H9 (cell line): ENCODE measurements around the gene LZTR1. TPM values are rescaled to one million over a fixed set of nuclear protein-coding genes. Genes with fewer than 3 reads are reported as not detected.

Experiments
- DNase-seq: peaks from one replicate; pipeline ENCODE4 v3.0.0-alpha.2; 2017
- H2AFZ ChIP-seq: one replicate; pipeline ENCODE4 v1.6.1; 2013; ENCODE audit warnings: mild to moderate bottlenecking, low read length, control low read depth, moderate library complexity
- H2AK5ac ChIP-seq: 2 replicates; pipeline ENCODE4 v1.6.1; 2013; ENCODE audit warnings: low read length, control low read depth, mixed read lengths; ENCODE audit not compliant: insufficient read length
- H2BK120ac ChIP-seq: one replicate; pipeline ENCODE4 v1.6.1; 2013; ENCODE audit warnings: low read depth, mild to moderate bottlenecking, low read length, control low read depth, inconsistent platforms; ENCODE audit not compliant: poor library complexity, severe bottlenecking
- H2BK12ac ChIP-seq: 2 replicates; pipeline ENCODE4 v1.6.1; 2013; ENCODE audit warnings: low read length, control low read depth, mixed read lengths, low read depth; ENCODE audit not compliant: insufficient read length
- H2BK15ac ChIP-seq: 2 replicates; pipeline ENCODE4 v1.6.1; 2013; ENCODE audit warnings: low read depth, low read length, control low read depth
- H2BK20ac ChIP-seq: one replicate; pipeline ENCODE4 v1.6.1; 2013; ENCODE audit warnings: low read depth, mild to moderate bottlenecking, low read length, control low read depth, inconsistent platforms; ENCODE audit not compliant: poor library complexity, severe bottlenecking
- H2BK5ac ChIP-seq: 2 replicates; pipeline ENCODE4 v1.6.1; 2013; ENCODE audit warnings: low read length, control low read depth, mixed read lengths; ENCODE audit not compliant: insufficient read length
- H3K14ac ChIP-seq: 2 replicates; pipeline ENCODE4 v1.6.1; 2013; ENCODE audit warnings: low read length, control low read depth; ENCODE audit not compliant: insufficient read depth
- H3K18ac ChIP-seq: 2 replicates; pipeline ENCODE4 v1.6.1; 2013; ENCODE audit warnings: low read depth, mild to moderate bottlenecking, mixed read lengths, low read length, control low read depth; ENCODE audit not compliant: insufficient read length
- H3K23ac ChIP-seq: 2 replicates; pipeline ENCODE4 v1.6.1; 2013; ENCODE audit warnings: low read length, control low read depth, mixed read lengths, low read depth; ENCODE audit not compliant: insufficient read length
- H3K23me2 ChIP-seq: 2 replicates; pipeline ENCODE4 v1.6.1; 2013; ENCODE audit warnings: low read depth, mild to moderate bottlenecking, mixed read lengths, low read length, control low read depth; ENCODE audit not compliant: insufficient read length, poor library complexity, severe bottlenecking
- H3K27ac ChIP-seq: 2 replicates; pipeline ENCODE4 v1.5.1; 2013; ENCODE audit warnings: low read length, control low read depth, mixed read lengths, low read depth; ENCODE audit not compliant: insufficient read length
- H3K27me3 ChIP-seq: 2 replicates; pipeline ENCODE4 v1.6.1; 2013; ENCODE audit warnings: low read length, control low read depth, inconsistent platforms; ENCODE audit not compliant: insufficient read depth
- H3K4ac ChIP-seq: 2 replicates; pipeline ENCODE4 v1.6.1; 2013; ENCODE audit warnings: low read depth, mild to moderate bottlenecking, control low read depth, inconsistent platforms, low read length, moderate library complexity
- H3K4me1 ChIP-seq: 2 replicates; pipeline ENCODE4 v1.6.1; 2013; ENCODE audit warnings: low read length, control low read depth, inconsistent platforms; ENCODE audit not compliant: insufficient read depth
- H3K4me2 ChIP-seq: 2 replicates; pipeline ENCODE4 v1.6.1; 2013; ENCODE audit warnings: low read length, control low read depth, mixed read lengths; ENCODE audit not compliant: insufficient read length, insufficient read depth
- H3K56ac ChIP-seq: 2 replicates; pipeline ENCODE4 v1.6.1; 2013; ENCODE audit warnings: low read depth, mild to moderate bottlenecking, mixed read lengths, low read length, control low read depth; ENCODE audit not compliant: insufficient read length
- H3K79me1 ChIP-seq: 2 replicates; pipeline ENCODE4 v1.6.1; 2013; ENCODE audit warnings: low read depth, mild to moderate bottlenecking, moderate library complexity, low read length, control low read depth, inconsistent platforms; ENCODE audit not compliant: insufficient read depth, poor library complexity, severe bottlenecking
- H3K79me2 ChIP-seq: 2 replicates; pipeline ENCODE4 v1.6.1; 2013; ENCODE audit warnings: low read length, control low read depth, inconsistent platforms; ENCODE audit not compliant: insufficient read depth
- H3K9ac ChIP-seq: 2 replicates; pipeline ENCODE4 v1.6.1; 2013; ENCODE audit warnings: low read length, control low read depth, mixed read lengths; ENCODE audit not compliant: insufficient read length; ENCODE audit errors: extremely low read depth
- H3K9me3 ChIP-seq: one replicate; pipeline ENCODE4 v1.6.1; 2013; ENCODE audit warnings: low read depth, low read length, inconsistent platforms; ENCODE audit not compliant: control insufficient read depth
- H3T11ph ChIP-seq: one replicate; pipeline ENCODE4 v1.6.1; 2013; ENCODE audit warnings: mild to moderate bottlenecking, low read length, control low read depth, inconsistent platforms
- H4K20me1 ChIP-seq: one replicate; pipeline ENCODE4 v1.6.1; 2013; ENCODE audit not compliant: control insufficient read depth, insufficient read length, insufficient read depth
- H4K5ac ChIP-seq: 2 replicates; pipeline ENCODE4 v1.6.1; 2013; ENCODE audit warnings: low read depth, mild to moderate bottlenecking, mixed read lengths, low read length, control low read depth; ENCODE audit not compliant: insufficient read length
- H4K8ac ChIP-seq: replicated peaks from 2 replicates; pipeline ENCODE4 v1.6.1; 2013; ENCODE audit warnings: low read length, control low read depth, mixed read lengths, low read depth; ENCODE audit not compliant: insufficient read length
- H4K91ac ChIP-seq: 2 replicates; pipeline ENCODE4 v1.6.1; 2013; ENCODE audit warnings: low read depth, mild to moderate bottlenecking, moderate library complexity, mixed read lengths, low read length, control low read depth; ENCODE audit not compliant: insufficient read length
- H3K27ac Mint-ChIP-seq, 3 experiments: 2 replicates in 2 of 3; 3 replicates in 1 of 3; pipeline ENCODE4 v1.8.0; 2020 to 2021; ENCODE audit warnings: mixed read lengths in 3 of 3, mild to moderate bottlenecking in 1 of 3, moderate library complexity in 1 of 3
- H3K27me3 Mint-ChIP-seq: 2 replicates; pipeline ENCODE4 v1.8.0; 2021; ENCODE audit warnings: low read depth, mild to moderate bottlenecking, moderate library complexity, mixed read lengths
- H3K36me3 Mint-ChIP-seq, 3 experiments: 2 replicates in 2 of 3; 3 replicates in 1 of 3; pipeline ENCODE4 v1.8.0; 2020 to 2021; ENCODE audit warnings: low read depth in 3 of 3, mixed read lengths in 3 of 3; ENCODE audit not compliant: insufficient read depth in 1 of 3
- H3K4me1 Mint-ChIP-seq, 2 experiments: 2 replicates each; pipeline ENCODE4 v1.8.0; 2020; ENCODE audit warnings: mixed read lengths in 2 of 2
- H3K4me3 Mint-ChIP-seq, 2 experiments: 2 replicates in 1 of 2; 3 replicates in 1 of 2; pipeline ENCODE4 v1.8.0; 2020 to 2021; ENCODE audit warnings: mild to moderate bottlenecking in 2 of 2, mixed read lengths in 2 of 2, moderate library complexity in 1 of 2
- H3K9me3 Mint-ChIP-seq, 2 experiments: 2 replicates in 1 of 2; 3 replicates in 1 of 2; pipeline ENCODE4 v1.8.0; 2020; ENCODE audit warnings: mild to moderate bottlenecking in 2 of 2, mixed read lengths in 2 of 2, moderate library complexity in 1 of 2
- CTCF ChIP-seq: fragments of 200-600 bp; sonication (generic); conservative IDR thresholded peaks from 3 replicates; pipeline ENCODE4 v1.8.0; 2021; ENCODE audit warnings: antibody characterized with exemption, mild to moderate bottlenecking
- WGBS: extraction: QIAGEN DNeasy Blood & Tissue Kit; methylation state at CpG from one replicate; pipeline ENCODE4 v1.1.7; 2013; ENCODE audit warnings: missing lambda C conversion rate, low lambda C conversion rate, mixed read lengths; ENCODE audit not compliant: insufficient read length; ENCODE audit errors: extremely low coverage; 5-methylcytosine and 5-hydroxymethylcytosine counted together
- total RNA-seq: library from RNA; stranded (reverse); gene quantifications from 2 replicates; pipeline ENCODE4 v1.2.1, GENCODE V29; 2021

Gene LZTR1
- total RNA-seq, 1 experiment from 2014 or later: 47.0 TPM

- Histone ChIP-seq H3K56ac (no peak overlapping the region), H3K79me2 (no peaks in the 10 kb centered on the region), H2AK5ac (no peak overlapping the region), H4K20me1 (no peaks in the 10 kb centered on the region), H3K79me1 (no peaks in the 10 kb centered on the region), H3K23me2 (peaks cover 11% of the 10 kb centered on the region), H3K4me1 (0 out of 2 replicates have a peak, but pooled peaks cover 2% of the 10 kb centered on the region), H3K9ac (no peak overlapping the region), H3K27ac (no peak overlapping the region), H4K91ac (no peak overlapping the region), H3K18ac (no peak overlapping the region), H3K9me3 (no peaks in the 10 kb centered on the region), H4K5ac (no peak overlapping the region), H2BK20ac (no peak overlapping the region), H2AFZ (no peak overlapping the region), H3K14ac (no peak overlapping the region), H3K4ac (no peak overlapping the region), H3K27me3 (no peaks in the 10 kb centered on the region), H2BK120ac (no peak overlapping the region), H3T11ph (no peak overlapping the region), H3K4me2 (no peak overlapping the region), H2BK5ac (no peak overlapping the region), H2BK12ac (no peak overlapping the region), H3K23ac (no peak overlapping the region), H2BK15ac (no peak overlapping the region), H4K8ac (no peak overlapping the region)
- no CpG with 5 or more reads among the region's 7 CpGs for WGBS
- DNase-seq: no peak
- Mint-ChIP-seq H3K4me3 (no peak overlapping the region), H3K9me3 (no peaks in the 10 kb centered on the region; a peak in 1 of 5 replicates), H3K27ac (no peak overlapping the region), H3K4me1 (peaks cover 15 to 16% of the 10 kb centered on the region in 2 experiments), H3K36me3 (peaks cover 0 to 32% (median 21%) of the 10 kb centered on the region in 3 experiments; a peak in 6 of 7 replicates), H3K27me3 (no peaks in the 10 kb centered on the region; the same call in 1 of the 2 replicates)
- no peak for TF ChIP-seq CTCF
These were observed 3.6 kb downstream of the LZTR1 start for GRCh38 chr22:20985720-20986119.
